Panc1 (cell line): ENCODE measurements around the gene DYRK1A. TPM values are rescaled to one million over a fixed set of nuclear protein-coding genes. Genes with fewer than 3 reads are reported as not detected.

Experiments used
- ATAC-seq: fragments of 200-7000 bp; cut with Tn5 transposase; 2 replicates; pipeline ENCODE4 v1.9.1; 2020; ENCODE audit warnings: mild to moderate bottlenecking, moderate library complexity
- BruUV-seq: library from RNA; stranded (reverse); fragments of 400-500 nt; replicated peaks from 2 replicates; lab custom pipeline; 2021; lab: Mats Ljungman, UMichigan
- CTCF ChIA-PET: fragments of 300-600 bp; sonication (Branson Sonifier 250); formaldehyde crosslinking; loops from one replicate; lab custom pipeline; 2022; ENCODE audit warnings: antibody characterized with exemption; lab: Charles Lee
- POLR2A ChIA-PET: fragments of 300-600 bp; sonication (Branson Sonifier 250); formaldehyde crosslinking; loops from one replicate; lab custom pipeline; 2022; ENCODE audit warnings: antibody characterized with exemption; lab: Charles Lee
- DNase-seq: peaks from one replicate; pipeline ENCODE4 v3.0.0-alpha.2; 2010; ENCODE audit warnings: low read depth, low spot score
- H3K27ac ChIP-seq: 2 replicates; pipeline ENCODE4 v1.5.1; 2011; ENCODE audit warnings: mild to moderate bottlenecking, low read length, inconsistent platforms
- H3K27me3 ChIP-seq: fragments of 200-500 bp; sonication (Bioruptor generic); 2 replicates; pipeline ENCODE4 v1.6.0; 2014; ENCODE audit warnings: low read length, inconsistent platforms; ENCODE audit not compliant: control insufficient read depth, insufficient read depth
- H3K36me3 ChIP-seq: fragments of 200-500 bp; sonication (Bioruptor generic); 2 replicates; pipeline ENCODE4 v1.5.1; 2014; ENCODE audit warnings: inconsistent platforms, mild to moderate bottlenecking, low read length, moderate library complexity; ENCODE audit not compliant: control insufficient read depth, insufficient read depth
- H3K4me1 ChIP-seq: 2 replicates; pipeline ENCODE4 v1.5.1; 2011; ENCODE audit warnings: inconsistent platforms, mild to moderate bottlenecking, low read length, moderate library complexity; ENCODE audit not compliant: control insufficient read depth, insufficient read depth
- H3K4me3 ChIP-seq, 2 experiments: 2 replicates each; pipeline ENCODE4 v1.5.1; 2011 to 2012; ENCODE audit warnings: low read depth in 2 of 2, low read length in 2 of 2, mild to moderate bottlenecking in 2 of 2, inconsistent platforms in 1 of 2, moderate library complexity in 1 of 2
- H3K9me3 ChIP-seq: fragments of 200-500 bp; sonication (Bioruptor generic); 2 replicates; pipeline ENCODE4 v1.5.1; 2014; ENCODE audit warnings: low read depth, mild to moderate bottlenecking, inconsistent platforms, low read length, moderate library complexity; ENCODE audit not compliant: control insufficient read depth, insufficient read depth
- POLR2AphosphoS5 ChIP-seq: IDR thresholded peaks from 2 replicates; pipeline ENCODE4 v1.6.1; 2012; ENCODE audit warnings: mild to moderate bottlenecking, low read depth, low read length, moderate library complexity
- REST ChIP-seq, 2 experiments: IDR thresholded peaks; 2 replicates each; pipeline ENCODE4 v1.6.1; 2011 to 2012; ENCODE audit warnings: low read depth in 2 of 2, control low read depth in 1 of 2, low read length in 1 of 2, mild to moderate bottlenecking in 1 of 2, moderate library complexity in 1 of 2; ENCODE audit not compliant: insufficient read depth in 1 of 2
- SIN3A ChIP-seq: IDR thresholded peaks from 2 replicates; pipeline ENCODE4 v1.6.1; 2012; ENCODE audit warnings: low read depth, mild to moderate bottlenecking, low read length, moderate library complexity, borderline replicate concordance; ENCODE audit not compliant: insufficient read depth
- TCF7L2 ChIP-seq: IDR thresholded peaks from 2 replicates; pipeline ENCODE4 v1.6.1; 2011; ENCODE audit warnings: mild to moderate bottlenecking, low read depth, low read length, inconsistent platforms
- in situ Hi-C: cut with HindIII; loops from 2 replicates; pipeline ENCODE4 v1.10.0; 2016; ENCODE audit warnings: low sequenced_read_pairs, low pct_unique_long_range_greater_than_20kb
- intact Hi-C: fragments of 100-400 bp; cut with micrococcal nuclease; formaldehyde crosslinking; loops from one replicate; pipeline ENCODE4 v1.10.0; 2022; ENCODE audit not compliant: unreplicated experiment
- total RNA-seq: library from RNA; stranded (reverse); gene quantifications from one replicate; pipeline ENCODE4 v1.2.1, GENCODE V29; 2021; ENCODE audit not compliant: unreplicated experiment
- TF ChIP-seq, protein P1 (sequence below): fragments of 450-650 bp; IDR thresholded peaks from 2 replicates; pipeline ENCODE4 v1.5.1; 2017; ENCODE audit warnings: mild to moderate bottlenecking

Gene DYRK1A
- total RNA-seq, 1 experiment from 2014 or later: 36.1 TPM

DNA sequence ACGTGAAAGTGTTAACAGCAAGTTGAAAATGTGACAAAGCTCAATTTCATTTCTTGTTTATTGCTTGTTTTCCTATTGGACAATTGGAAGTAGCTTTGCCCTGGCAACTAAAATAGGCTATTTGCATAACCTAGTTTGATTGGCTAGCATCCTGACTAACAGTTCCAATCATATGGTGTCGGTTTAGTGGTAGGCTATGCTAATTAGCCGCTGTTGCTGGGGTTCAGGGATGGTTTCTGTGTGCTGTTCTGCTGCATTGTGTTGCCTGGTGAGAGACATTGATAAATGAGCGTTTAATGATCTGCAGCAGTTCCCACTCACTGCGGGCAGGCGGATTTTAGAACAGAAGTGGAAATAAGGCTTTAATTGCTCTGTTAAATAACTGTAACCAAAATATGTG lies 68.5 kb downstream of the DYRK1A start:
- Histone ChIP-seq H3K27me3 (no peaks in the 10 kb centered on the region), H3K36me3 (no peaks in the 10 kb centered on the region; the same call in 1 of the 2 replicates), H3K4me1 (peaks cover 5% of the 10 kb centered on the region), H3K27ac (no peak overlapping the region), H3K4me3 (no peak overlapping the region), H3K9me3 (no peaks in the 10 kb centered on the region)
- POLR2A ChIA-PET: no interaction called here
- intact Hi-C loops: no loop called here
- in situ Hi-C loops: no loop called here
- TF ChIP-seq REST (IDR thresholded peaks at IDR 0.05; ENCODE audit: insufficient read depth in 1 of 2, low read depth in 2 of 2, low read length in 1 of 2) (no peak), SIN3A (no peak), POLR2AphosphoS5 (no peak), TCF7L2 (no peak)
- TF ChIP-seq, protein P1, sequence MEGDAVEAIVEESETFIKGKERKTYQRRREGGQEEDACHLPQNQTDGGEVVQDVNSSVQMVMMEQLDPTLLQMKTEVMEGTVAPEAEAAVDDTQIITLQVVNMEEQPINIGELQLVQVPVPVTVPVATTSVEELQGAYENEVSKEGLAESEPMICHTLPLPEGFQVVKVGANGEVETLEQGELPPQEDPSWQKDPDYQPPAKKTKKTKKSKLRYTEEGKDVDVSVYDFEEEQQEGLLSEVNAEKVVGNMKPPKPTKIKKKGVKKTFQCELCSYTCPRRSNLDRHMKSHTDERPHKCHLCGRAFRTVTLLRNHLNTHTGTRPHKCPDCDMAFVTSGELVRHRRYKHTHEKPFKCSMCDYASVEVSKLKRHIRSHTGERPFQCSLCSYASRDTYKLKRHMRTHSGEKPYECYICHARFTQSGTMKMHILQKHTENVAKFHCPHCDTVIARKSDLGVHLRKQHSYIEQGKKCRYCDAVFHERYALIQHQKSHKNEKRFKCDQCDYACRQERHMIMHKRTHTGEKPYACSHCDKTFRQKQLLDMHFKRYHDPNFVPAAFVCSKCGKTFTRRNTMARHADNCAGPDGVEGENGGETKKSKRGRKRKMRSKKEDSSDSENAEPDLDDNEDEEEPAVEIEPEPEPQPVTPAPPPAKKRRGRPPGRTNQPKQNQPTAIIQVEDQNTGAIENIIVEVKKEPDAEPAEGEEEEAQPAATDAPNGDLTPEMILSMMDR: no peak
- ATAC-seq (no peak), DNase-seq (no peak)
- CTCF ChIA-PET: no interaction called here
- no TSS peak for BruUV-seq

- DNase-seq: no peak
- ChIA-PET CTCF (no interaction called here), POLR2A (no interaction called here)
- ATAC-seq: no peak
- H3K36me3 ChIP-seq: no peaks in the 10 kb centered on the region; the same call in 1 of the 2 replicates
- in situ Hi-C loops (no loop called here), intact Hi-C loops (no loop called here)
- H3K4me1 ChIP-seq: peaks cover 5% of the 10 kb centered on the region
- no peak overlapping the region for H3K27ac ChIP-seq
- no TSS peak for BruUV-seq
- H3K4me3 ChIP-seq: no peak overlapping the region
- no peaks in the 10 kb centered on the region for H3K27me3 ChIP-seq
- TF ChIP-seq, protein P1: no peak
- no peak for TF ChIP-seq POLR2AphosphoS5
- no peak for TF ChIP-seq REST (IDR thresholded peaks at IDR 0.05; ENCODE audit: insufficient read depth in 1 of 2, low read depth in 2 of 2, low read length in 1 of 2)
- TF ChIP-seq SIN3A: no peak
- no peak for TF ChIP-seq TCF7L2
- H3K9me3 ChIP-seq: no peaks in the 10 kb centered on the region
These were observed 69.1 kb downstream of the DYRK1A start for GRCh38 chr21:37435711-37436110.
